GM23338 (cell line): ENCODE measurements around the gene C1QTNF4. TPM values are rescaled to one million over a fixed set of nuclear protein-coding genes. Genes with fewer than 3 reads are reported as not detected.

ENCODE experiments used
- polyA plus RNA-seq: library from polyadenylated mRNA; unstranded; fragments of >200 nt; fragmentation: Nextera tagmentation; extraction: Ambion mirVana; gene quantifications from 2 replicates; pipeline ENCODE4 v1.2.1, GENCODE V29; 2016
- small RNA-seq: library from RNA; depleted of rRNA; stranded (forward); fragments of <200 nt; gene quantifications from one replicate; pipeline ENCODE3, GENCODE V24; 2014; ENCODE audit warnings: low replicate concordance
- total RNA-seq: library from RNA; depleted of rRNA; stranded (reverse); fragments of >200 nt; shearing (Covaris generic); gene quantifications from 2 replicates; pipeline ENCODE4 v1.2.3, GENCODE V29; 2014; rRNA removed

Gene C1QTNF4
- total and polyA plus RNA-seq, 2 experiments from 2014 or later: 5.2 to 6.6 TPM

Small RNAs within 50 kb of the gene (small RNA-seq; reads per million reads assigned to genes)
- not detected for gene RN7SL652P
- not detected for gene RNU5E-10P

Other genes with a start within 250 kb of the C1QTNF4 start
- not detected in 2 replicates for gene MYBPC3, start 241.7 kb downstream of the C1QTNF4 start, total RNA-seq
- 0.24 TPM in 1 of 2 replicates, not detected in the other for gene MYBPC3, start 241.7 kb downstream of the C1QTNF4 start, polyA plus RNA-seq
- not detected in 2 replicates for gene SPI1, start 215.9 kb downstream of the C1QTNF4 start, total RNA-seq
- 0.19 and 0.23 TPM in 2 replicates for gene SPI1, start 215.9 kb downstream of the C1QTNF4 start, polyA plus RNA-seq
- 32.7 TPM in 2 replicates for gene SLC39A13, start 185.8 kb downstream of the C1QTNF4 start, total RNA-seq
- 15.8 TPM in 2 replicates for gene SLC39A13, start 185.8 kb downstream of the C1QTNF4 start, polyA plus RNA-seq
- gene PSMC3, start 168.0 kb downstream of the C1QTNF4 start, total RNA-seq: 147 and 149 TPM in 2 replicates
- gene PSMC3, start 168.0 kb downstream of the C1QTNF4 start, polyA plus RNA-seq: 173 and 190 TPM in 2 replicates
- gene RAPSN, start 145.3 kb downstream of the C1QTNF4 start, total RNA-seq: 0.17 TPM in 1 of 2 replicates, not detected in the other
- 0.23 and 0.59 TPM in 2 replicates for gene RAPSN, start 145.3 kb downstream of the C1QTNF4 start, polyA plus RNA-seq
- 233 TPM in 2 replicates for gene CELF1, start 41.3 kb downstream of the C1QTNF4 start, total RNA-seq
- gene CELF1, start 41.3 kb downstream of the C1QTNF4 start, polyA plus RNA-seq: 124 and 134 TPM in 2 replicates
- 87.0 and 109 TPM in 2 replicates for gene PTPMT1, start 28.8 kb downstream of the C1QTNF4 start, total RNA-seq
- gene PTPMT1, start 28.8 kb downstream of the C1QTNF4 start, polyA plus RNA-seq: 106 and 109 TPM in 2 replicates
- gene KBTBD4, start 15.4 kb downstream of the C1QTNF4 start, total RNA-seq: 16.6 and 17.2 TPM in 2 replicates
- gene KBTBD4, start 15.4 kb downstream of the C1QTNF4 start, polyA plus RNA-seq: 4.1 and 5.8 TPM in 2 replicates
- gene NDUFS3, start 15.3 kb downstream of the C1QTNF4 start, total RNA-seq: 99.5 and 108 TPM in 2 replicates
- 168 and 185 TPM in 2 replicates for gene NDUFS3, start 15.3 kb downstream of the C1QTNF4 start, polyA plus RNA-seq
- not detected in 2 replicates for gene FAM180B, start 7.7 kb downstream of the C1QTNF4 start, total RNA-seq
- gene FAM180B, start 7.7 kb downstream of the C1QTNF4 start, polyA plus RNA-seq: not detected in 2 replicates
- gene MTCH2, start 48.1 kb upstream of the C1QTNF4 start, total RNA-seq: 90.9 and 92.0 TPM in 2 replicates
- gene MTCH2, start 48.1 kb upstream of the C1QTNF4 start, polyA plus RNA-seq: 155 and 163 TPM in 2 replicates
- 1.6 and 5.6 TPM in 2 replicates for gene AGBL2, start 121.0 kb upstream of the C1QTNF4 start, total RNA-seq
- gene AGBL2, start 121.0 kb upstream of the C1QTNF4 start, polyA plus RNA-seq: 2.1 and 5.1 TPM in 2 replicates
- gene FNBP4, start 172.9 kb upstream of the C1QTNF4 start, total RNA-seq: 64.0 and 102 TPM in 2 replicates
- gene FNBP4, start 172.9 kb upstream of the C1QTNF4 start, polyA plus RNA-seq: 45.1 and 55.5 TPM in 2 replicates